Astrocyte (in vitro differentiated cells and primary cell): ENCODE measurements around the gene CNOT1.

Source experiments
- EZH2 ChIP-seq: IDR thresholded peaks from 2 replicates; pipeline ENCODE4 v1.6.1; 2012; ENCODE audit warnings: mild to moderate bottlenecking, low read length, inconsistent platforms; ENCODE audit not compliant: insufficient read depth
- TF ChIP-seq, protein P1 (sequence below): IDR thresholded peaks from 2 replicates; pipeline ENCODE4 v1.5.1; 2011; ENCODE audit warnings: low read depth, mild to moderate bottlenecking, inconsistent platforms, low read length, moderate library complexity; ENCODE audit not compliant: insufficient read depth

DNA sequence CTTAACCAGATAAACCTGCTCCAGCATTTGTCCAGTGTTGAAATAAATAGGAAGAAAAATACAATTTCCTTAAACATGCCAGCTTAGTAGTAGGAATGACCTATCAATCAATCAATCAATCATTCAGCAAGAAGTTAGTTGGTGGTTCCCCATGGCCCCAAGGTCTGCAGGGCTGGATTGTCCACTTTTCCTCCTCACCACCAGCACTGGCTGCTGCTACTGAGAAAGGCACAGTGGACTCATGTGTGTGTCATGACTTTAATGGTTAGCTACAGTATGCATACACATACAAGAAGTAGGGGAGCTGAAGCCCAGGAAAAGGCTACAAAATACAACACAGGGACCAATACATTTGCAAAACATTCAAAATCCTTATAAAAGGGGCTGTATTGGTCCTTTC is 109.9 kb downstream of the CNOT1 start:
- TF ChIP-seq, protein P1, sequence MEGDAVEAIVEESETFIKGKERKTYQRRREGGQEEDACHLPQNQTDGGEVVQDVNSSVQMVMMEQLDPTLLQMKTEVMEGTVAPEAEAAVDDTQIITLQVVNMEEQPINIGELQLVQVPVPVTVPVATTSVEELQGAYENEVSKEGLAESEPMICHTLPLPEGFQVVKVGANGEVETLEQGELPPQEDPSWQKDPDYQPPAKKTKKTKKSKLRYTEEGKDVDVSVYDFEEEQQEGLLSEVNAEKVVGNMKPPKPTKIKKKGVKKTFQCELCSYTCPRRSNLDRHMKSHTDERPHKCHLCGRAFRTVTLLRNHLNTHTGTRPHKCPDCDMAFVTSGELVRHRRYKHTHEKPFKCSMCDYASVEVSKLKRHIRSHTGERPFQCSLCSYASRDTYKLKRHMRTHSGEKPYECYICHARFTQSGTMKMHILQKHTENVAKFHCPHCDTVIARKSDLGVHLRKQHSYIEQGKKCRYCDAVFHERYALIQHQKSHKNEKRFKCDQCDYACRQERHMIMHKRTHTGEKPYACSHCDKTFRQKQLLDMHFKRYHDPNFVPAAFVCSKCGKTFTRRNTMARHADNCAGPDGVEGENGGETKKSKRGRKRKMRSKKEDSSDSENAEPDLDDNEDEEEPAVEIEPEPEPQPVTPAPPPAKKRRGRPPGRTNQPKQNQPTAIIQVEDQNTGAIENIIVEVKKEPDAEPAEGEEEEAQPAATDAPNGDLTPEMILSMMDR = no peak
- no peak for TF ChIP-seq EZH2
